ENCODE measurements around the gene CIB2. TPM values are rescaled to one million over a fixed set of nuclear protein-coding genes. Genes with fewer than 3 reads are reported as not detected.

Gene CIB2
- total RNA-seq, 1 experiment from 2014 or later: 17.3 TPM

DNA sequence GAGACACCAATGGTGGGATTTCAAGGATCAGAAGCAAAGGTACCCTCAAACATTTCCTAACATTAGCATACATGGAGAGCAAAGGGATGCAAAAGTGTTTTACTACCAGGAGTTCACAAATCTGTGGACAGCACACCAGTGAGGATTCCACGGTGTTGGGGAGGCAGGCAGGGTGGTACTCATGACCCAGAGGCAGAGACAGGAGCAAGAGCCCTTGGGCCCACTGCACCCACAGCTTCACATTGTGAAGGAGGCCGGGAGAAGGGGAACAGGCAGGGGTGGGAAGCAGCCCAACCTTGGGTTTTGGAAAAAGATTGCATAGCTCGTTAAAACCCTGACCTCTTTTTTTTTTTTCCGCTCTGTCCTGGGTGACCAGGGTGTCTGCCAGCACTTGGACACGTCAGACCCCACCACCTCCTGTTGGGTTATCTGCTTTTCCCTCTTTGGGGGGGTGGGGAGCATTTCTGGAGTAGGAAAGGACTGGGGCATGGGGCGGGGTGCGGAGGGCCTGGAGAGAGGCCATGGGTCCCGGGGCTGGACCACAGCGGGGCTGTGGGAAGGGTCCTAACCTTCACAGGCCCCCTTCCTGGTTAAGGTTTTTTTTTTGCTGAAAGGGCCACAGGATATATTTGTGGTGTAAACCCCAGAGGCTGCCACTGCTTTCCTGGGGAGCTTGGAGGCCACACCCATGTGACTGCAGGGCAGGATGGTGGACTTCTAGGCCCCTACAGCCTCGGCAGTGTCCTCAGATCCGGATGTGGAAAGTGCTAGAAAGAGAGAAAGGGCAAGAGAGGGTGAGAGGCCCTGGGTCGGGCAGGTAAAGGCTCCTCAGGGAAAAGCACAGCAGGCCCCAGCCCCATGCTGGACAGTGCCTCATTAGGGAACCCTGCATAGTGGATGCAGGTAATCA lies 26.4 kb downstream of the CIB2 start:
- ATAC-seq (no peak), DNase-seq (ENCODE audit: low read depth, low spot score) (no peak)
- intact Hi-C loops (cut with micrococcal nuclease): no loop called here
- ChIA-PET POLR2A (no interaction called here), RAD21 (ENCODE audit: low non-redundant PET in 1 of 2, low total read pairs in 2 of 2, uncharacterized antibody in 2 of 2, unreplicated experiment in 2 of 2) (no interaction called here), CTCF (no interaction called here)
- Histone ChIP-seq H3K9me3 (ENCODE audit: control insufficient read depth in 1 of 2, insufficient read depth in 1 of 2, low read depth in 1 of 2, low read length in 2 of 2) (no peaks in the 10 kb centered on the region), H4K20me1 (ENCODE audit: insufficient read depth) (no peaks in the 10 kb centered on the region), H3K4me2 (ENCODE audit: low read length) (no peak overlapping the region), H2AFZ (ENCODE audit: low read depth, low read length, poor library complexity, severe bottlenecking) (no peak overlapping the region), H3K27me3 (ENCODE audit: insufficient read depth, low read length) (no peaks in the 10 kb centered on the region), H3K4me3 (replicated peaks in 1 of 2; ENCODE audit: low read depth in 1 of 2, low read length in 2 of 2) (no peak overlapping the region), H3K27ac (ENCODE audit: low read depth, low read length) (no peak overlapping the region), H3K9me2 (ENCODE audit: insufficient read depth) (no peaks in the 10 kb centered on the region), H3K79me2 (ENCODE audit: insufficient read depth, low read length) (no peaks in the 10 kb centered on the region), H3K9ac (ENCODE audit: low read length) (no peak overlapping the region), H3K4me1 (ENCODE audit: control insufficient read depth in 1 of 2, insufficient read depth in 2 of 2, low read length in 2 of 2) (0 out of 4 replicates have a peak, but pooled peaks cover 0 to 6% of the 10 kb centered on the region in 2 experiments), H3K36me3 (ENCODE audit: control insufficient read depth in 1 of 2, insufficient read depth in 2 of 2, low read length in 2 of 2) (no peaks in the 10 kb centered on the region)
- TF ChIP-seq EZH2 (IDR thresholded peaks at IDR 0.05) (no peak), TCF7L2 (IDR thresholded peaks at IDR 0.05; ENCODE audit: borderline replicate concordance, extremely low read depth, insufficient read depth, insufficient read length) (no peak), EZH2phosphoT487 (IDR thresholded peaks at IDR 0.05; ENCODE audit: borderline replicate concordance) (no peak), ZNF274 (IDR thresholded peaks at IDR 0.05; ENCODE audit: low read depth, low read length) (no peak), SP1 (IDR thresholded peaks at IDR 0.05; ENCODE audit: low read depth) (no peak), RAD21 (IDR thresholded peaks at IDR 0.05; ENCODE audit: low read depth) (no peak), YY1 (IDR thresholded peaks at IDR 0.05; ENCODE audit: extremely low read depth, insufficient replicate concordance, low read depth, low read length) (no peak), FOSL1 (IDR thresholded peaks at IDR 0.05; ENCODE audit: low read depth) (no peak)
- TF ChIP-seq, protein P1, sequence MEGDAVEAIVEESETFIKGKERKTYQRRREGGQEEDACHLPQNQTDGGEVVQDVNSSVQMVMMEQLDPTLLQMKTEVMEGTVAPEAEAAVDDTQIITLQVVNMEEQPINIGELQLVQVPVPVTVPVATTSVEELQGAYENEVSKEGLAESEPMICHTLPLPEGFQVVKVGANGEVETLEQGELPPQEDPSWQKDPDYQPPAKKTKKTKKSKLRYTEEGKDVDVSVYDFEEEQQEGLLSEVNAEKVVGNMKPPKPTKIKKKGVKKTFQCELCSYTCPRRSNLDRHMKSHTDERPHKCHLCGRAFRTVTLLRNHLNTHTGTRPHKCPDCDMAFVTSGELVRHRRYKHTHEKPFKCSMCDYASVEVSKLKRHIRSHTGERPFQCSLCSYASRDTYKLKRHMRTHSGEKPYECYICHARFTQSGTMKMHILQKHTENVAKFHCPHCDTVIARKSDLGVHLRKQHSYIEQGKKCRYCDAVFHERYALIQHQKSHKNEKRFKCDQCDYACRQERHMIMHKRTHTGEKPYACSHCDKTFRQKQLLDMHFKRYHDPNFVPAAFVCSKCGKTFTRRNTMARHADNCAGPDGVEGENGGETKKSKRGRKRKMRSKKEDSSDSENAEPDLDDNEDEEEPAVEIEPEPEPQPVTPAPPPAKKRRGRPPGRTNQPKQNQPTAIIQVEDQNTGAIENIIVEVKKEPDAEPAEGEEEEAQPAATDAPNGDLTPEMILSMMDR (IDR thresholded peaks at IDR 0.05 in 2 of 3, conservative IDR thresholded peaks at IDR 0.05 in 1 of 3; ENCODE audit: borderline replicate concordance in 1 of 3, insufficient read depth in 1 of 3, low read depth in 2 of 3, low read length in 2 of 3): no peak
- TF ChIP-seq, protein P2, sequence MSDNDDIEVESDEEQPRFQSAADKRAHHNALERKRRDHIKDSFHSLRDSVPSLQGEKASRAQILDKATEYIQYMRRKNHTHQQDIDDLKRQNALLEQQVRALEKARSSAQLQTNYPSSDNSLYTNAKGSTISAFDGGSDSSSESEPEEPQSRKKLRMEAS (IDR thresholded peaks at IDR 0.05): no peak
- TF ChIP-seq, protein P3, sequence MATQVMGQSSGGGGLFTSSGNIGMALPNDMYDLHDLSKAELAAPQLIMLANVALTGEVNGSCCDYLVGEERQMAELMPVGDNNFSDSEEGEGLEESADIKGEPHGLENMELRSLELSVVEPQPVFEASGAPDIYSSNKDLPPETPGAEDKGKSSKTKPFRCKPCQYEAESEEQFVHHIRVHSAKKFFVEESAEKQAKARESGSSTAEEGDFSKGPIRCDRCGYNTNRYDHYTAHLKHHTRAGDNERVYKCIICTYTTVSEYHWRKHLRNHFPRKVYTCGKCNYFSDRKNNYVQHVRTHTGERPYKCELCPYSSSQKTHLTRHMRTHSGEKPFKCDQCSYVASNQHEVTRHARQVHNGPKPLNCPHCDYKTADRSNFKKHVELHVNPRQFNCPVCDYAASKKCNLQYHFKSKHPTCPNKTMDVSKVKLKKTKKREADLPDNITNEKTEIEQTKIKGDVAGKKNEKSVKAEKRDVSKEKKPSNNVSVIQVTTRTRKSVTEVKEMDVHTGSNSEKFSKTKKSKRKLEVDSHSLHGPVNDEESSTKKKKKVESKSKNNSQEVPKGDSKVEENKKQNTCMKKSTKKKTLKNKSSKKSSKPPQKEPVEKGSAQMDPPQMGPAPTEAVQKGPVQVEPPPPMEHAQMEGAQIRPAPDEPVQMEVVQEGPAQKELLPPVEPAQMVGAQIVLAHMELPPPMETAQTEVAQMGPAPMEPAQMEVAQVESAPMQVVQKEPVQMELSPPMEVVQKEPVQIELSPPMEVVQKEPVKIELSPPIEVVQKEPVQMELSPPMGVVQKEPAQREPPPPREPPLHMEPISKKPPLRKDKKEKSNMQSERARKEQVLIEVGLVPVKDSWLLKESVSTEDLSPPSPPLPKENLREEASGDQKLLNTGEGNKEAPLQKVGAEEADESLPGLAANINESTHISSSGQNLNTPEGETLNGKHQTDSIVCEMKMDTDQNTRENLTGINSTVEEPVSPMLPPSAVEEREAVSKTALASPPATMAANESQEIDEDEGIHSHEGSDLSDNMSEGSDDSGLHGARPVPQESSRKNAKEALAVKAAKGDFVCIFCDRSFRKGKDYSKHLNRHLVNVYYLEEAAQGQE (IDR thresholded peaks at IDR 0.05; ENCODE audit: low read depth): no peak
- no TSS peak for BruUV-seq (replicated peaks)

Data from HCT116 (cell line).